GM19468 (cell line): Measurements from ENCODE around the gene DNAH3.
"Not testable (repeated sequence)": the region's sequence is repeated elsewhere in the genome, so short reads cannot be mapped to it uniquely, and the experiment has no call there.

Experiments
- ATAC-seq: cut with Tn5 transposase; IDR thresholded peaks from one replicate; pipeline ENCODE4 v1.9.1; 2021; ENCODE audit warnings: mild to moderate bottlenecking, moderate library complexity, moderate number of reproducible peaks; ENCODE audit not compliant: unreplicated experiment; ENCODE audit errors: extremely low read depth

The DNAH3 gene

DNA sequence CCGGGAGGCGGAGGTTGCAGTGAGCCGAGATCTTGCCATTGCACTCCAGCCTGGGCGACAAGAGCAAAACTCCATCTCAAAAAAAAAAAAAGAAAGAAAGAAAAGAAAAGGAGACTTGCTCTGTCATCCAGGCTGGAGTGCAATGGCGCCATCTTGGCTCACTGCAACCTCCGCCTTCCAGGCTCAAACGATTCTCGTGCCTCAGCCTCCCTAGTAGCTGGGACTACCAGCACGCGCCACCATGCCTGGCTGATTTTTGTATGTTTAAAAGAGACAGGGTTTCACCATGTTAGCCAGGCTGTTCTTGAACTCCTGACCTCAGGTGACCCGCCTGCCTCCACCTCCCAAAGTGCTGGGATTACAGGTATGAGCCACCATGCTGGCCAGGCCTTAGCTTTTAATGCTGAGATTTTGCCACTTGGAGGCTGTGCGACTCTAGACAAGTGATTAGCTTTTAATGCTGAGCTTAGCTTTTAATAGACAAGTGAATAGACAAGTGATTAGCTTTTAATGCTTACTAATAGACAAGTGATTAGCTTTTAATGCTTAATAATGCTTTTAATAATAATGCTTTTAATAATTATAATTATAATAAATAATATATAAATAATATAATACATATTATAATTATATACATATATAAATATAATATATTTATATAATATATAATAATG, 17.4 kb upstream of the DNAH3 start:
- no peak for ATAC-seq

DNA sequence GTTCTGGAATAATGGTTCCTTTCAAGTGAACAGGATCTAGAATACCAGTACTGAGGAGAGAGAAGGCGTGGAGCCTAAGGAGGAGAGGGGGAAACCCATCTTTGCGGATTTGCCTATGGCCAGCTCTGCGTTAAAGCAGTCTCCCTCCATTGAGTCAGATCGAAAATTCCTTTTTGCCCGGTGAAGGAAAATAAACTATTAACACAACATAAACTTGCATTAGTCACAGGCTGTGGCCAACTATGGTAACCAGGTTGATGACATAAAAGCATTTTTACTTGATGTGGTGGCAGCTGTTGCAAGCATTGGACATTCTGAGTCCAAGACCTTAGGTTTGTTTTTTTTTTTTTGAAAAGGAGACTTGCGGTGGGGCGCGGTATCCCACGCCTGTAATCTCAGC, 16.7 kb upstream of the DNAH3 start:
- ATAC-seq, result no peak

DNA sequence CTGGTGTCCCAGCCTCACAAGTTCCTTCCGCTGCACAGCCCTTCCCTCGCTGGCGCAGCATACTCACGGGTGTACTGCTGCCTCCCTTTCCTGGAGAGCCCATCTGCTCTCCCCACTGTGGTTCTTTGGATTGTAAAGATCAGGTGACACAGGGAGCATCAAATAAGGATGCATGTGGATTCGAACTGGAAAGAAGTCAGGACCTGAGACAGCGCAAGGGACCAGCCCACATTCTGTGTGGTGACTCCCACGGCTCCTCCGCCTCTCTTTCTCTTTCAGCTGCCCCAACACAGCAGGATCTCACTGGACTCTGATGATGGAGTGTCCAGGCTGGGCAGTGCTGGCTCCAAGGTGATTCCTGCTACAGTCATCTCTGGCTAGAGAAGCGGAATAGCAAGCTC, 15.9 kb upstream of the DNAH3 start:
- ATAC-seq, result no peak

DNA sequence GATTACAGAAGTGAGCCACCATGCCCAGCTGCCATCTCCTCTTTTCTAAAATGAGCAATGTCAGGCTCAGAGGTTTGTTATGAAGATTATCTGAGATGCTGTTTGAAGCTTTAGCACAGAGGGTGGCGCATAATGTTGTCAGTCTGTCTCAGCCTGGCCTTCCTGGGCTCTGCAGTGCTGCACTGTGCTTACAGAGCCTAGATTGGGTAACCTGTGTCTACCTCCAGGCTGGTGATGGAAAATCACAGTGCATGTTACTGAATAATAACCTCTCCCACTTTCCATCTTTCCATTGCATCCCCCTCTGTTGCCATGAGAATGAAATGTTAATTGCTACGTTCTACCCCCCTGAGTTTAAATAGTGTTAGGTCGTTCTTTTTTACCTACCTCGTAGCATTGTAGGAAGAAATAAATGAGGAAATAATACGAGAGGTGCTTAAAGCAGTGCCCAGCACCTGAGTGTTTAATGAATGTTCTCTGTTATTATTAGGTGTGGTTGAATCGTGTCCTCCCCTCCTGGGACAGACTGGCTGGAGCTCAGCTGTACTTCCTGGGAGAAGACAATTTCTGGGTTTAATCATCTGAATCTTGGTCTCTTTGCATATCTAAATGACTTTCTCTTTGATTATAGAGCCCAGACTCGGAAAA, 14.0 kb upstream of the DNAH3 start:
- ATAC-seq, result no peak

DNA sequence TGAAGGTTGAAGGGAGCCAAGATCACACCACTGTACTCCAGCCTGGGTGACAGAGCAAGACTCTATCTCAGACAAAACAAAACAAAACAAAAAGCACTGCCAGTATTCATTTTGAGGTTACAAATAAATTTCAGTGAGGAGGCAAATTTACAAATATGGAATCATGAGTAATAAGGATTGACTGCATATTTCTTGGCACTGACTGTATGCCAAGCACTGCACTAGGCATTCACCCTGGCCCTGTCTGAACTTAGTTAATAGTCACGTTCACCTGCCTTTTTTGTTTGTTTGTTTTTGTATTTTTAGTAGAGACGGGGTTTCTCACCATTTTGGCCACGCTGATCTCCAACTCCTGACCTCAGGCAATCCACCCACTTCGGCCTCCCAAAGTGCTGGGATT, 12.9 kb upstream of the DNAH3 start:
- ATAC-seq, result no peak

DNA sequence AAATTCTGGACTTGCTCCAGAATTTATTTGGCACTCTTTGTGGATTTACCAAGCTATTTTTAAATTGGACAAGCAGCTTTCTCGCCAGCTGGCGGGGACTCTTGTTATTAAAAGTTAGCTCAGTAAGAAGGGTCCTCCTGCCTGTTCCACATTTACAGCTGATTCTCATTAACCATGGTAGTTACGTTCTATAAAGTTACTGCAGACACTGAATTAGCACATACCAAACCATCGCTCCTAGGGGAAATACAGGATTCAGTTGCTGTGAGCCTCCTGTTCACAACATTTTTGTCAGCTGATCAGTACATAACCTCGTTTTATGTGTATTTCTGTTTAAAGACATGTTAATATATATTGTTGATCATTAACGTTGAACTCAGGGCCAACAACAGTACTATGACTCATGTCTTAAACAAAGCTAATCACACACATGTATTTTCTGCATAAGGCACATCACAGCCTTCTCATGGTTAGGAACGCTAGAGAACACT, 12.1 kb upstream of the DNAH3 start:
- ATAC-seq, result no peak

DNA sequence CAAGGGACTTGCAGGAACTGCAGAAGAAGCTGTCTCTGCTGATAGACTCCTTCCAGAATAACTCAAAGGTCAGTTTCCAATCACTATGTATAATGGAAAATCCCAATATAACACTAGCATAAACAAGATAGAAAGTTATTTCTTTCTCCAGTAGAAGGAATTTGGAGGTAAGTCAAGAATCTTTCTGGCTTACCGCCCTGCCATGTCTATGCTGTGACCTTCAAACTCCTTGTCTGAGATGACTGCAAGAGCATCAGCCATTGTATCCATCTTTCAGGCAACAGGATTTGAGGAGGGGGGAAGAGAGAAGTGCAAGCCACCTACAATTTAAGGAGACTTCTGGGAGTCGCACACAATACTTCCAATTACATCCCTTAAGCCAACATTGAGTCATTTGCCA, 10.6 kb upstream of the DNAH3 start:
- no peak for ATAC-seq

DNA sequence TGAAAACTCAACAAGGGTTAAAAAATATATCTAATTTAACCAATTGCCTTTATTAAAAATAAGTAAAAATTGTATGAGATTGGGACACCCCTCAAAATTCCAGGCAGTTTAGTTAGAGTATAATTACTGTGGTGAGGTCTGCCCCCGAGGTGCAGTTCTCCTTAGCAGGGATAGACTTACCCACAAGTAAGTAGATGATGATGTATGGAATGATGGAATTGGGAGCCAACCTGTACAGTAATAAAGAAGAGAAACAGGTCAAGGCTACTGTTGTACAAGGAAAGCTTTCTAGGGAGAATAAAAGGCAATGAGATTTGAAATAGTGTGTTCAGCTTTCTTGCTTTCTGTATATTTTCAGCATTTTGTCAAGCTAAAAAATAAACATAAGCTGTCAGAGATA, 9.6 kb upstream of the DNAH3 start:
- no peak for ATAC-seq

DNA sequence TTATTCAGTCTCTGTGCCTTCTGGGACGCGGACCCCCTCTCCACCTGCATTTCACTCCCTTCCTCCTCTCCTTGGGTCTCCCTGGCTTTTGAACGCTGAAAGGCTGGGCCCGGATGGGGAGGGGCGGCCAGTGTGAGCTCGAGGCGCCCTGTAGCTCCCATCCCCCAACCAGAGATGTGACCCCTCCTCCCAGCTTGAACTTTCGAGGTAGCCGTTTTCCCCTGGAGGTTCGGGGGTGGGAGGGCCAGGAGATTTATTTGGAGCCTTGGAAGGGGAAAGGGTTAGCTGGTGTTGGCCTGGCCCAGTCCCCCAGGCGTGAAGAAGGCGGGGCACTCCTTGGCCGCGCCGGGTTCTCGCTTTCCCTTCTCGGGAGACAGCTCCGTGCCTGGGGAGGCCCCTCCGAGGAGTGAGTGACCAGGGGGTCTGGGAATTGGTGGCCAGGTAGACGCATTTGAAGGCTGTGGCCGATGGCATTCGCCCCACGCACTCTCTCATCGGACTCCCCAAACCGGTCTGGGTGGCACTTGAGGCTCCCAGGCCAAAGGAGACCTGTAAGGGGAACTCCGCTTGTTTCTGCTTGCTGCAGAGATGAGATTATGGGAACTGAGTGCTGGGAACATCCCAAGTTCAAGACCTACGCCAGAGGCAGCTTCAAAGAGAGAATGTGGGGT, 8.8 kb upstream of the DNAH3 start:
- ATAC-seq, result no peak

DNA sequence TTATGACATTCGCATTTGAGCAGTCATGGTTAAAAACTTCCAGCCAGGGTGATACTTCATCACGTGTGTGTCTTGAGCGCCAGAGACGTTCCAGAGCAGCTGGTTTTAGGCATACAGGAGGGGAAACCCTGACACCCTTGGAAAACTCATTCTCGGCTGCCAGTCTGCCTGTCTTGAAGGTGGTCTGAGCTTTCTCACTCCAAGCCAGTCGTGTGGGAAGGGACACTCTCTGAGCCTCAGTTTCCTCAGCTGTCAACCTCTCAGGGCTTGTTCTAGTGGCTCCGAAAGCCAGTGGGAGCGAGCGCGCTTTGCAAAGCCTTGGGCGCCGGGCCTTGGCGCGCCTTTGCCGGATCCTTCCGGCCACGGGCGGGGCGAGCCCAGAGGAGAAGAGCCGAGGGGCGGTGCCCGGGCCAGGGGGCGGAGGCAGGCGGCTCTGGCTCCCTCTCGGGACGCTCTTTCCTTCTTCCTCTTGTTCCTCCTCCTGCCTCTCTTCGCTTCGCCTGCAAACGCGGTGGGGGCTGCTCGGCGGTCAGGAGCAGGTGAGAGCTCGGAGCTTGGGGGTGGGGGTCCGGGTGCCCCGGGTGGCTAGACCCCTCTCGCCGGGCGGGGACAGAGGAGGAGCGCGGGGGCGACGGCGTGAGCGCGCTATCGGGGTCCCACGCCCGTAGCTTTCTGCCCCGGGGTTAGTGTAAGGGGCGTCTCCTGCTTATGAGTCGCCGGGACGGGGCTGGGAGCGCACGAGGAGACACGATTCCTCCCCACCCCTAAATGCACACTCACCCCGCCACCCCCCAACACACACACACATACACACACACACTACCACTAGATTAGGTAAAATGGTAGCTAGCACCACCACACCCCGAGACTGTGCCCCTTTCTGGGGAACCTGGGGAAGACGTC, 7.8 kb upstream of the DNAH3 start, which contains the start of gene LDAF1:
Gene LDAF1, plus strand, starts transcription at position 467 of the 903 bp plus-strand sequence. CDS start 2,509 bp downstream, outside the sequence.
- peak; percentile 51 for ATAC-seq

DNA sequence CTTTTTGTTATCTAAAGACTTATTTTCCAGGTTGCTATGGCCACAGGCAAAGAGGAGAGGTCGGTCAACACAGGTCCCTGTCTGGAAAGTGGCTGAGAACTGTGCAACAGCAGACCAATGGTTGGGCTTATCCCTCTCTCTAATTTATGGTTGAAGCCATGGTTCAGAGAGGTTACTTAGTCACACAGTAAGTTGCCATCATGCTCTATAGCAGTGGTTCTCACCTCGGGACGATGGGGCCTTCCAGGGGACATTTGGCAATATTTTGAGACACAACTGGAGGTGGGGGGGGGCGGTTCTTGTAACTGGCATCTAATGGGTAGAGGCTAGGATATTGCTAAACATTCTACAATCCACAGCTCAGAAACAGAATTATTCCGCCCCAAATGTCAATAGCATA, 7.0 kb upstream of the DNAH3 start:
- ATAC-seq, result no peak

DNA sequence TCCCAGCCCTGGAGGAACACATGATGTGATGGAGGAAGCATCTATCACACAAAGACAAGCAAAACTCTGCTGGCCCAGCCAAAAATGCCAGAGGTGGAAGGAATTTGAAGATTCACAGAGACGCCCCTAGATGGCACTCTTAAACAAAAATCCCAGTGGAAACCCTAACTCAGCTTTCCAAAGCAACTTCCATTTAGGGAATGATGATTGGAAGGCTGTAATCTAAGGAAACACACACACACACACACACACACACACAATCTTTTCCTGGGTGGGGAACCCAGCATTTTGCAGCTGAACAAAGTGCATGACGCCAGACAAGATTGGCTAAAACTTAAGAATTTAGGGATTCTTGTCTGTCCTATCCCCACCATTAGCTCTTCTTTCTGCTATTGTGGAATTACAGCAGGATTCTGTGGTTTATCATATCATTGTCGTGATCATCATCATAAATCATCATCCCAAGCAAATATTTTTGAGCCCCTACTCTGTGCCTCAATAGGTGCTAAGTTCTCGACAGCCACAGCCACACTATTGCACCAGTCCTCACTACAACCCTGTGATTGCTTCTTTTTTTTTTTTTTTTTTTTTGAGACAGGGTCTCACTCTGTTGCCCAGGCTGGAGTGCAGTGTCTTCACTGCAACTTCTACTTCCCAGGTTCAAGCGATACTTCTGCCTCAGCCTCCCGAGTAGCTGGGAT, 6.3 kb upstream of the DNAH3 start:
- ATAC-seq, result no peak

DNA sequence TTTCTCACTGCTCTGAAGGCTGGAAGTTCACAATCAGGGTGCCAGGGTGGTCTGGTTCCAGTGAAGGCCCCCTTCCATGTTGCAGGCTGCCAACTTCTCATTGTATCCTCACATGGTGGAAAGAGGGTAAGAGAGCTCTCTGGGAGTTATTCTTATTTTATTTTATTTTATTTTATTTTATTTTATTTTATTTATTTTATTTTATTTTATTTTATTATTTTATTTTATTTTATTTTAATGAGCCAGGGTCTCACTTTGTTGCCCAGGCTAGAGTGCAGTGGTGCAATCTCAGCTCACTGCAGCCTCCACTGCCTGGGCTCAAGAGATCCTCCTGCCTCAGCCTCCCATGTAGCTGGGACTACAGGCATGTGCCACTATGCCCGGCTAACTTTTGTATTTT, 5.4 kb upstream of the DNAH3 start:
- ATAC-seq, result not testable (repeated sequence)

DNA sequence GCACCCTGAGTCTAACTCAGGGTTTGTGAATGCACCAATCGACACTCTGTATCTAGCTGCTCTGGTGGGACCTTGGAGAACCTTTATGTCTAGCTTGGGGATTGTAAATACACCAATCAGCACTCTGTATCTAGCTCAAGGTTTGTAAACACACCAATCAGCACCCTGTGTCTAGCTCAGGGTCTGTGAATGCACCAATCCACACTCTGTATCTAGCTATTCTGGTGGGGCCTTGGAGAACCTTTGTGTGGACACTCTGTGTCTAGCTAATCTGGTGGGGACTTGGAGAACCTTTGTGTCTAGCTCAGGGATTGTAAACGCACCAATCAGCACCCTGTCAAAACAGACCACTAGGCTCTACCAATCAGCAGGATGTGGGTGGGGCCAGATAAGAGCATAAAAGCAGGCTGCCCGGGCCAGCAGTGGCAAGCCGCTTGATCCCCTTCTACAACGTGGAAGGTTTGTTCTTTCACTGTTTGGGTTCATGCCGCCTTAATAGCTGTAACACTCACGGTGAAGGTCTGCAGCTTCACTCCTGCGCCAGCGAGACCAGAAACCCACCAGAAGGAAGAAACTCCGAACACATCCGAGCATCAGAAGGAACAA, 2.6 kb upstream of the DNAH3 start:
- not testable (repeated sequence) for ATAC-seq

DNA sequence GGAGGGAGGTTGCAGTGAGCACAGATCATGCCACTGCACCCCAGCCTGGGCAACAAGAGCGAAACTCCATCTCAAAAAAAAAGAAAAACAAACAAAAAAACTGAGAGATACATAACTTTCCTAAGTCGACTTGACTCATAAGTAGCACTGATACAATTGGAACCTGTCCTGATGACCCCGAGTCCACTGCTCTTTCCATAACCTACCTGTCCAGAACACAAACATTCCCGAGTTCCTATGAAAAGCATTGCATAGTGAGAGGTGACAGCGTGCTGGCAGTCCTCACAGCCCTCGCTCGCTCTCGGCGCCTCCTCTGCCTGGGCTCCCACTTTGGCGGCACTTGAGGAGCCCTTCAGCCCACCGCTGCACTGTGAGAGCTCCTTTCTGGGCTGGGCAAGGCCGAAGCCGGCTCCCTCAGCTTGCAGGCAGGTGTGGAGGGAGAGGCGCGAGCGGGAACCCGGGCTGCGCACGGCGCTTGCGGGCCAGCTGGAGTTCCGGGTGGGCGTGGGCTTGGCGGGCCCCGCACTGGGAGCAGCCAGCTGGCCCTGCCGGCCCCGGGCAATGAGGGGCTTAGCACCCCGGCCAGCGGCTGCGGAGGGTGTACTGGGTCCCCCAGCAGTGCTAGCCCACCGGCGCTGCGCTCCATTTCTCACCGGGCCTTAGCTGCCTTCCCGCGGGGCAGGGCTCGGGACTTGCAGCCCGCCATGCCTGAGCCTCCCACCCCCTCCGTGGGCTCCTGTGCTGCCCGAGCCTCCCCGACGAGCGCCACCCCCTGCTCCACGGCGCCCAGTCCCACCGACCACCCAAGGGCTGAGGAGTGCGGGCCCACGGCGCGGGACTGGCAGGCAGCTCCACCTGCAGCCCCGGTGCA, 1.7 kb upstream of the DNAH3 start:
- ATAC-seq, result not testable (repeated sequence)

DNA sequence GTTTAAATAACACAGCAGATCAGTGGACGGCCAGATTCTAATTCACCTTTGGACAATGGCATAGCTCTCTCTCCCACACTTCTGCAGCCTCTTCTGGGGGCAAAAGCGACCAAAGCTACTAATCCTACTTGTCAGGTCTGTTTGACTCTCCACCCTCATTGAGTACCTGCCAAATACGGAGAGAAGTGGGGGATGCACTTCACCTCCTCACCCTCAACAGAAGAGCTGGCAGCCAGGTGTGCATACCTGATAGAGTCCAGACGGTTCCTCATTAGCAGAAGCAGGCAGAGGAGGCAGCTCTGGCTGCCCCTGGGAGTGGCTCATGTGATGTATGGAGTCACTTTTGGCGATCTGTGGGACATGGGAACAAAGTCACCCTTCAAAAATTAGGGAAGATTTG, 4.9 kb downstream of the DNAH3 start:
- no peak for ATAC-seq

DNA sequence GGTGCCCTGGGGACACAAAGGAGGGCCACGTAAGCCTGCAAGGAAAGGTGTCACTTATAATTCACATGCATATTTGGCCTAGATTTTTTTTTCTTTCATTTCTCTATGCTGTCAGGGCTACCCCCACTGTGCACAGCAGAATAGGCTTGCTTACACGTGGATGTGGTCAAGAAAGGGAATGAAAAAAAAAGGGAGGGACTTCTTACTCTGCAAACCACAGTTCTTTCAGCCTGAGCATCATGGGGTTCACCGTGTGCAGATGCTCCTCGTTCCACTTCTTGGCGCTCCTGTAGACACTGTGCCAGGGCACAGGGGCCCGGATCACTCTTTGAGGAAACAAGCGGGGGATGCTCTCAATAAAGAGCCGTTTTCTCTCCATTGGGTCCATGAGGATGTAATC, 16.6 kb downstream of the DNAH3 start:
- ATAC-seq, result no peak

DNA sequence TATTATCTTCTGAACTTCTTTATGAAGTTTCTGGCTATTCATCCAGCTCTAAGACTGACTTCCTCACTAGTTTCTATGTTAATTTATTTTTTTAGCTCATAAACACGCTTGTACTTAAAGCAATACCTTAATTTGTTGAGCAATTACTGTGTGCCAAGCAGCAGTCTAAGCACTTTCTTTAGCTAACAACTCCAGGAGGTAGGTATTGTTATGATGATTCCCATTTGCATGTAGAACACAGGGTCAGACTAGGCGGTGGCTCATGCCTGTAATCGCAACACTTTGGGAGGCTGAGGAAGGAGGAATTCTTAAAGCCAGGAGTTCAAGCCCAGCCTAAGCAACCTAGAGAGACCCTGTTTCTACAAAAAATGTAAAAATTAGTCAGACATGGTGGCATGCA, 19.8 kb downstream of the DNAH3 start:
- ATAC-seq, result no peak
